IPS-20b (cell line): ENCODE results near the gene IMP3.

ENCODE experiments used
- H3K27ac ChIP-seq: one replicate; pipeline ENCODE4 v1.5.1; 2013; ENCODE audit warnings: low read length
- H3K27me3 ChIP-seq: 2 replicates; pipeline ENCODE4 v1.6.1; 2013; ENCODE audit warnings: mild to moderate bottlenecking, low read length, inconsistent platforms; ENCODE audit not compliant: insufficient read depth
- H3K36me3 ChIP-seq: 2 replicates; pipeline ENCODE4 v1.6.1; 2013; ENCODE audit warnings: low read depth, mild to moderate bottlenecking, inconsistent platforms, low read length, moderate library complexity; ENCODE audit not compliant: insufficient read depth
- H3K4me1 ChIP-seq: 2 replicates; pipeline ENCODE4 v1.6.1; 2013; ENCODE audit warnings: mild to moderate bottlenecking, control low read depth, inconsistent platforms, low read length, moderate library complexity; ENCODE audit not compliant: insufficient read depth
- H3K4me3 ChIP-seq: 2 replicates; pipeline ENCODE4 v1.5.1; 2013; ENCODE audit warnings: mild to moderate bottlenecking, low read length, inconsistent platforms
- H3K9ac ChIP-seq: 2 replicates; pipeline ENCODE4 v1.6.1; 2013; ENCODE audit warnings: low read depth, mild to moderate bottlenecking, inconsistent platforms, low read length, moderate library complexity
- H3K9me3 ChIP-seq: 2 replicates; pipeline ENCODE4 v1.6.1; 2013; ENCODE audit warnings: mild to moderate bottlenecking, low read depth, low read length, inconsistent platforms; ENCODE audit not compliant: insufficient read depth

Gene IMP3

DNA sequence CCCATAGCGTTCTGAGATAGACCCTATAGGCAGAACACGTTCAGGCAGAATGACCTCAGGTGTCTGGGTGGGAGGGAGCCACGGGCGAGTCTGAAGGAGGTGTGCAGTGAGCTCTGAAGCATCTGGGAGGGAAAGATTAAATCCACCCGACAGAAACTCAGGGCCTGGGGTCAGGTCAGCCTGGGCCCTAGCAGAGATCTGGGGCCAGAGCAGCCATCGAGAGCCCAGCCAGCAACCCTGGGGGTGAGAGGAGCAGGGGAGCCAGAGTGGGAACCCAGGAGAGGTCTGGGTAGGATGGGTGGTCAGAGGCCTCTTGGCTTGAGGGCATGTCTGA lies 29.8 kb upstream of the IMP3 start:
- peaks cover 13% of the 10 kb centered on the region for H3K4me1 ChIP-seq
- H3K27ac ChIP-seq: no peak overlapping the region
- H3K9ac ChIP-seq: no peak overlapping the region
- no peaks in the 10 kb centered on the region for H3K27me3 ChIP-seq
- no peaks in the 10 kb centered on the region for H3K9me3 ChIP-seq
- no peaks in the 10 kb centered on the region for H3K36me3 ChIP-seq
- no peak overlapping the region for H3K4me3 ChIP-seq

DNA sequence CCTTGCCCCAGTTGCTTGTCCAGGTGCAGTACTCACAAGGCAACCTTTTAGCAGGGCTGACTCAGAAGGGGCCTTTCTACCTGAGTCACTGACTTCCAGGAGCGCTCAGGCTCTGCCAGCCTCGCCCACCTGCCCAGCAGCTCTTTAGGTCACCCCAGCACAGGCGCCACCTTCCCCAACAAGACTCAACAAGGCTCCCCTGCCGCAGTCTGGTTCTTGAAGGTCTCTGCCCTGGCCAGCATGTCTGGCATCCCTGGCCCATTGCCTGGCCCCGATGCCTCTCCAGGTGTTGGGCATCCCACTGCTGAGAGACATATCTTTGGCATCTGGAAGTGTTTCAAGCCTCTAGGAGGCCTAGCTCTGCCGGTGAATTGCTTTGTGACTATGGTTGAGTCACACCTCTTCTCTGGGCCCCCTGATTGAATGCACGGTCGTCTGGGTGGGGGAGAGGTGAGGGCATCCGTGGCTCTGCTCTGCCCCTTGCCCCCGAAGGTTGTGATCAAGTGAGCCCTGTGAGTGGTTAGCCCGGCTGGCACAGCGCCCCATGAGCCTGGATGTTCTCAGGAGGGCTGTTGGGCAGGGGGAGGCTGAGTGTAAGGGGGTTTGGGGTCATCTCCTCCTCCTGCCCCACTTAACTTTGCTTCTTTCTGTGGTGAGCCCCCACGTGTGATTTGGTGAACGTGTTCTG lies 29.3 kb upstream of the IMP3 start:
- no peak overlapping the region for H3K9ac ChIP-seq
- H3K27me3 ChIP-seq: no peaks in the 10 kb centered on the region
- H3K4me1 ChIP-seq: peaks cover 13% of the 10 kb centered on the region
- no peak overlapping the region for H3K4me3 ChIP-seq
- H3K36me3 ChIP-seq: no peaks in the 10 kb centered on the region
- H3K27ac ChIP-seq: no peak overlapping the region
- H3K9me3 ChIP-seq: no peaks in the 10 kb centered on the region

DNA sequence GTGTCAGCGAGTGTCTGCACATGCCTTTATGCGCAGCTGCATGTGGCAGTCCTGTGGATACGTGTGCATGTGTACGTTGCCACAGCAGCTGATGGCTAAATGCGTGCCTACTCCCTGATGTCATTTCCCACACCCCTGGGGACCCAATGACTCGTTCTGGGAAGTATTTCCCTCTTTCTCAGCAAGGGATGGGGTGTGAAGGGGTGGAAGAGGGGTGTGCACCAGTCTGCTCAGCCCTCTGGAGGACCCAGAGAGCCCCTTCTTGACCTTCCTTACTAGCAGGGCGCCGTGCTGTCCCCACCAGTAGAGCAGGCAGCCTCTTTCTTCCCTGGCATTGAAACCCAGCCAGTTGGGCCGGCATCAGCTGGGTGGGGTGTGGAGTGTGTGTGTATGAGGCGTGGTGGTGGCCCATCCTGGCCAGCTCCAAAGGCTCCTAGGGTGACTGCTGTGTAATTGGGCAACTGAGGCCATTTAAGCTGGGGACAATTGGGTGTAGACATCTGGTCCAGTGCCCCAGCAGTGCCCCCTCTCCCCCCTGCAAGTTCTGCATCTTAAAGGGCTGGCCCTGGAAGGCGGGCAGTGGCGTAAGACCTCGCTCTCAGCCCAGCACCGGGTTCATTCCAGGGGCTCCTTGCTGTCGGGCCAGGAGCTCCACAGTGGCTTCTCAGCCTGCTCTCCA lies 26.9 kb upstream of the IMP3 start:
- no peaks in the 10 kb centered on the region for H3K27me3 ChIP-seq
- no peak overlapping the region for H3K4me3 ChIP-seq
- no peak overlapping the region for H3K27ac ChIP-seq
- H3K36me3 ChIP-seq: no peaks in the 10 kb centered on the region
- peaks cover 1% of the 10 kb centered on the region; the same call in 1 of the 2 replicates for H3K4me1 ChIP-seq
- H3K9ac ChIP-seq: no peak overlapping the region
- H3K9me3 ChIP-seq: no peaks in the 10 kb centered on the region

DNA sequence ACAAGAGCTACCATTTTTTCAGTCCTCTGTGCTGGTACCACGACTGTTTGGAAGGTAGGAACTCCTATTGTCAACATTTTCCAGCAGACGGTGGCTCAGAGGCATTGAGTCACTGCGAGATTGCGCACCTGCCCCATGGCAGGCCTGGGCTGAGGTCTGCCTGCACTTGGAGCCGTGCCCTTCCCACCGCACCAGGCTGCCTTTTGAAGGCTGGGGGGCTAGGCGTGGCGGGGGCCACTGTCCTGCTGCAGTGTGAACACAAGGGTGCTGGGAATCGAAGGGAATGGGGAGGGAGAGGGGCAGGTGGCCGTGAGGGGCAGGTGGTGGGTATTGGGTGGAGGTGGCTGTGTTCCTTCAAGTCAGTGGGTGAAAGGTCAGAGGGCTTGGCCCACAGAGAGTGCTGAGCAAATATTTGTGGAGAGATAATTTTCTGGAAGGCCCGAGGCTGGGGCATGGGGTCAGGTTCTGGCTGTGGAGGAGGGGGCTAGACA lies 24.0 kb upstream of the IMP3 start:
- H3K4me1 ChIP-seq: no peaks in the 10 kb centered on the region
- no peaks in the 10 kb centered on the region for H3K9me3 ChIP-seq
- H3K9ac ChIP-seq: no peak overlapping the region
- no peak overlapping the region for H3K27ac ChIP-seq
- H3K36me3 ChIP-seq: peaks cover 8% of the 10 kb centered on the region
- no peaks in the 10 kb centered on the region for H3K27me3 ChIP-seq
- no peak overlapping the region for H3K4me3 ChIP-seq

DNA sequence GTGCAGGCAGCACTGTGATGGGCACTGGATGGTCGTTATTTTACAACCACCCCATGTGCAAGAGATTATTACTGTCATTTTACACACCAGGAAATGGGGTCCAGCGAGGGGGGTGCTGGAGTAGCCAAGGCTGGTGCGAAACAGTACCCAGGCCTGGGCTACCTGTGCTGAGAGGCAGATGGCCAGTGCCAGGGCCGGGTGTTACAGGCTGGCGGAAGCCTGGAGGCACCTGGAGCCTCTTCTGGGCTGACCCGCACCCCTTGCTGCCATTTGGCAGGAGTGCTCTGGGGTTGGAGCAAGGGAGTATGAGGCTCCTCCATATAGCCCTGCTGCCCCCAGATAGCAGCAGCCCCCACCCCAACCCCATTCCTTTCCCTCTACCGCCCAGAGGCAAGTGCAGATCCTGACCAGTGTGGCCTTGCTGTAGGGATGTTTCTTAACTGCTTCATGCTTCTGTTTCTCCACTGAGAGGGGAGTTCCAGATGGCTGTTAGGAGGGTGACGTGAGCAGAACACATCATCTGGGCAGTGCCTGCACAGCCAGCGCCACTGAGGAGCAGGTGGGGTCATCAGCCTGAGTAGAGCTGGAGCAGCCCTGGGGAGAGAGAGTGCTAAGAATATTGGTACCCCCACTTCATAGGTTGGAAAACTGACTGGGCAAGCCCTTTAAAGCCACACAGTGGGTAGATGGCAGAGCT lies 22.9 kb upstream of the IMP3 start:
- Histone ChIP-seq H3K4me3 (no peak overlapping the region), H3K4me1 (no peaks in the 10 kb centered on the region)

DNA sequence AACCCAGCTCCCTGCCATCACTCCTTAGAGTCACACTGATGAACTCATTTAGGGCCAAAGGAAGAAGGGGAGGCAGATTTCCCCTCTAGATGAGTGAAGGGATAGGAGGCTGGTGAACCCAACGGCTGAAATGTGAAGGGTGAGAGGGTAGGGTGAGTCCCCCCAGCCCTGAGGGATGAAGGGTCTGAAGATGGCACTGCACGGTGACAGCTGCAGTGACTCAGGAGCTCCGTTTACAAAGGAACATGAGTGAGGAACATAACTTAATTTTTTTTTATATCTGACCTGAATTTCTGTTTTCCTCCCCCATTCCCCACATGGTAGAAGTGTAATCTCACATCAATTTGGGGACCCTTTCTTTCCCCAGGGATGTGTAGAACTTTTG lies 21.7 kb upstream of the IMP3 start:
- H3K36me3 ChIP-seq: peaks cover 26% of the 10 kb centered on the region
- H3K9me3 ChIP-seq: no peaks in the 10 kb centered on the region
- no peak overlapping the region for H3K27ac ChIP-seq
- H3K27me3 ChIP-seq: no peaks in the 10 kb centered on the region
- H3K4me3 ChIP-seq: no peak overlapping the region
- no peaks in the 10 kb centered on the region for H3K4me1 ChIP-seq
- H3K9ac ChIP-seq: no peak overlapping the region

More for the DNA sequence above, 22.9 kb upstream of the IMP3 start:
- H3K9me3 ChIP-seq: no peaks in the 10 kb centered on the region
- no peaks in the 10 kb centered on the region for H3K27me3 ChIP-seq
- peaks cover 15% of the 10 kb centered on the region for H3K36me3 ChIP-seq
- no peak overlapping the region for H3K9ac ChIP-seq
- H3K27ac ChIP-seq: no peak overlapping the region

DNA sequence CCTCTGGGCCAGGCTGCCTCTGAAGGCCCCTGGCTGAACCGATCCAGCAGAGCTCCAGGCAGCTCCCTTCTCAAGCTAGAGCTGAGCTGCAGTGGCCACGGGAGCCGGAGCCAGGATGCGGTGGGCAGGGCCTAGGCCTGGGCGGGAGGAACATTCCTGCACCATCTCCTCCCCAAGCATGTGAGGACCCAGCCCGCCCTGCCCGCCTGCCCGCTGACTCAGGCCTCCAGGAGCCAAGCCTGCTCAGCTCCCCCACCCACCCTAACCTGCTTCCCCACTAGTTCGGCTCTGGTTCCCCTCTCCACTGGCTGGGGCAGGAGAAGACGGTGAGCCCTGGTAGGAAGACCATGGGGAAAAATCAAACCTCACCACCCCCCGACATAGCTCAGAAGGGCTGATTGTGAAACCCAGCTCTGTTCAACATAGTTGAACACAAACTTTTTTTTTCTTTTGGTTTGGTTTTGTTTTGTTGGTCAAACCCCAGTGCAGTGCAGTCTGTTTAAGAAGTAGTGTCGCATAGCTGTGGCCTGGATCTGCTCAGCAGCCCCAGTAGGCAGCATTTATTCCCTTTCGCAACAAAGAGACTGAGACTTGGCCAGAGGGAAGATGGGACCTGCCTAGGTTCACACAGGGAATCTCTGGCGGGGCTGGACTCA lies 21.2 kb upstream of the IMP3 start:
- Histone ChIP-seq H3K4me1 (no peaks in the 10 kb centered on the region), H3K9ac (no peak overlapping the region; the same call in 1 of the 2 replicates), H3K27me3 (no peaks in the 10 kb centered on the region), H3K4me3 (no peak overlapping the region), H3K36me3 (peaks cover 29% of the 10 kb centered on the region), H3K27ac (no peak overlapping the region), H3K9me3 (no peaks in the 10 kb centered on the region)

DNA sequence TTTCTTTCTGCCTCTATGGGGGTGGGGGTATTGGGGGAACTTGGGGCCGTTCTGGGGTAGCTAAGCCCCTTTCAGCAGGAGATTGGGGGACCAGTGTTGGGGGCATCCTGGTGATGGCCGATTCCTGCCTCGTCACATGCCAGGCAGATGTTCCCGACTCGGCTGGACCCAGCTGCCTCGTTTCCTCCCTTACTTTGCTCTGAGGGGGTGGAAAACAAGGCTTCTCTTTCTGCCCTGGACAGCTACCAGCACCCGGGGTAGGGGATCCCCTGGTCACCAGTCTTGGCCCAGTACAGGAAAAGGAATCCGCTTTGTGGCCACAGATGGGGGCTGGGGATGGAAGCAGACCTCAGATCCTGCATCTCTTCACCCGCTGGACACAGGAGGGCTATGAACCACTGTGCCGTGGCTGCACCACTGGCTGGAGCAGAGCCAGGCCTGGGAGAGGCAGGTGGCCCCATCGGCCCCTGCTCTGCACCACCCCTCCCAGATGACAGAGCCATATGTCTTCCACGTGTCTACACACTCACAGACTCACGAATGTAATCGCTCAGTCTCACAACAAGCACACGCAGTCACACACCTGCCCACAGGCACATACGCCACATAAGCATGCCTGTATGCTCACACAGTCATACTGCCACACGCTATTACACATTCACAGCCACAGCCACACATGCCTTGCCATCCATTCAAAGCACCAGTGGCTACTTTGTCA lies 20.1 kb upstream of the IMP3 start:
- Histone ChIP-seq H3K27me3 (no peaks in the 10 kb centered on the region), H3K4me3 (no peak overlapping the region), H3K9ac (no peak overlapping the region), H3K9me3 (no peaks in the 10 kb centered on the region), H3K36me3 (peaks cover 29% of the 10 kb centered on the region), H3K27ac (no peak overlapping the region), H3K4me1 (no peaks in the 10 kb centered on the region)

DNA sequence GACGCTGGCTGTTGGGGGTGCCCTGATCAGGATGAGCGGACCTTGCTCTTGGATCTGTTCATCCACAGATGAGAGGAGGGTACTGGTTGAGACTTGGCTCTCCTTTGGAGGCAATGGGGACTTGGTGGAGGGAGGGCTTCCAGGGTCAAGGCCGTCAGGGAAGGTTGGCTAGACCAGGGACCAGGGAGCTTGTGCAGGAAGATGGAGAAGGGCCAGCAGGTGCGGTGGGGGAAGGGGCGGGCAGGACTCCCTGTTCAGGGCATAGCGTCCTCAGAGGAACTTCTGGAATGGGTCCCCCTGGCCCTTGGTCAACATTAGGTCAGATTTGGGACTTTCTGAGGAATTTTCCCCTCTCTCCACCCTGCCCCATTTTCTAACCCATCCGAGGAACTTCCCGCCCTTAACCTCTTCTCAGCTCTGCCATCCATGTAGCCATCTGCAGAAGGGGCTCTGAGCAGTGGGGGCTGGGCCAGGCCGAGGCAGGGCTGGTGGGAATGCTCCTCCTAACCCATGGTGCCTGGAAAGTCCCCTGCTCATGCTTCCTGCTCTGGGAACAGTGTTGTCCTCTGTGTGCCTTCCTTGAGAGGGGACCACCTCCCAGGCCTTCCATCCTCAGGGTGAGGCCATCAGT lies 19.2 kb upstream of the IMP3 start:
- Histone ChIP-seq H3K27me3 (no peaks in the 10 kb centered on the region), H3K4me3 (no peak overlapping the region), H3K36me3 (peaks cover 29% of the 10 kb centered on the region), H3K9ac (no peak overlapping the region), H3K4me1 (no peaks in the 10 kb centered on the region), H3K9me3 (no peaks in the 10 kb centered on the region), H3K27ac (no peak overlapping the region)

DNA sequence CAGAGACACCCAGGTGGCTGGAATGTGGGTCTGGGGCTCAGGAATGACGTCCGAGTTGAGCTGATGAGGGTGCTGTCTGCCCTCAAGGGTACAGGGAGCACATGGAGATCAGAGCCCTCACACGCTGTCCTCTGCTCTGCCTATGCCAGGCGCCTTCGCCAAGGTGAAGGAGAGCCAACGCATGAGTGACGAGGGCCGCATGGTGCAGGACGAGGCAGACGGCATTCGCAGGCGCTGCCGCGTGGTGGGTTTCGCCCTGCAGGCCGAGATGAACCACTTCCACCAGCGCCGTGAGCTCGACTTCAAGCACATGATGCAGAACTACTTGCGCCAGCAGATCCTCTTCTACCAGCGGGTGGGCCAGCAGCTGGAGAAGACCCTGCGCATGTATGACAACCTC lies 16.8 kb upstream of the IMP3 start:
- Histone ChIP-seq H3K27ac (no peak overlapping the region), H3K4me3 (no peak overlapping the region), H3K36me3 (peaks cover 32% of the 10 kb centered on the region), H3K27me3 (no peaks in the 10 kb centered on the region), H3K9ac (no peak overlapping the region), H3K4me1 (no peaks in the 10 kb centered on the region), H3K9me3 (no peaks in the 10 kb centered on the region)

DNA sequence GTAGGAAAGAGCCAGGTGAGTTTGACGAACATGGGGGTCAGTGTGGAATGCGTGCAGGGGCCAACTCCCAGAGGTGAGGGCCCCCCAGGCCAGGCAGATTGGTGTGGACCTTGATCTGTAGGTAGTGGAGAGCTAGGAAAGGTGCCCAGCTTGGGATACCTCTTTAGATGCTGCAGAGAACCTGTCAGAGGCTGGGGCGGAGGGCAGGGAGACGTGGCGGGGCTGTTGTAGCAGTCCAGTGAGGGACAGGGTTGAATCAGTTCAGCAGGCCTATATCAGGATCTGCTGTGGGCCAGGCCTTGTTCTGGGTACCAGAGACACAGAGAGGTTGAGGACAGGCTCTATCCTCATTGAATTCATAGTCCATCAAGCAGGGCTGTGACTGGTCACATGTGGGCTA lies 16.3 kb upstream of the IMP3 start:
- Histone ChIP-seq H3K9ac (no peak overlapping the region), H3K9me3 (no peaks in the 10 kb centered on the region), H3K4me3 (no peak overlapping the region), H3K36me3 (peaks cover 32% of the 10 kb centered on the region), H3K27ac (no peak overlapping the region), H3K4me1 (peaks cover 2% of the 10 kb centered on the region; the same call in 1 of the 2 replicates), H3K27me3 (no peaks in the 10 kb centered on the region)
